H1 (cell line): ENCODE results near the gene STAG2. TPM values are rescaled to one million over a fixed set of nuclear protein-coding genes. Genes with fewer than 3 reads are reported as not detected.

ENCODE experiments used
- CTCF ChIA-PET: fragments of 300-600 bp; sonication (Branson Sonifier 250); formaldehyde crosslinking; loops from one replicate; lab custom pipeline; 2021; ENCODE audit not compliant: partially characterized antibody; lab: Charles Lee
- POLR2A ChIA-PET: fragments of 300-600 bp; sonication (Branson Sonifier 250); formaldehyde crosslinking; loops from one replicate; lab custom pipeline; 2021; ENCODE audit warnings: inconsistent platforms; ENCODE audit not compliant: partially characterized antibody; lab: Charles Lee
- DNase-seq, 2 experiments: peaks; one replicate each; pipeline versions ENCODE4 v3.0.0 to v3.0.0-alpha.2; 2010 to 2022; ENCODE audit warnings: low spot score in 2 of 2, low read depth in 1 of 2, mixed read lengths in 1 of 2
- FAIRE-seq: peaks from 2 replicates; lab custom pipeline; 2011; peaks lifted over from hg19 to GRCh38; lab: Jason Lieb, UNC
- H2AFZ ChIP-seq: 2 replicates; pipeline ENCODE4 v1.8.1; 2012; ENCODE audit warnings: low read length, inconsistent platforms
- H2AK5ac ChIP-seq: 2 replicates; pipeline ENCODE4 v1.6.1; 2013; ENCODE audit warnings: low read depth, low read length
- H2BK120ac ChIP-seq: replicated peaks from 2 replicates; pipeline ENCODE3; 2013; ENCODE audit warnings: low read depth, low read length, inconsistent platforms
- H2BK12ac ChIP-seq: 2 replicates; pipeline ENCODE4 v1.6.1; 2013; ENCODE audit warnings: low read depth, low read length
- H2BK15ac ChIP-seq: 2 replicates; pipeline ENCODE4 v1.6.1; 2013; ENCODE audit warnings: low read length
- H2BK20ac ChIP-seq: 2 replicates; pipeline ENCODE4 v1.6.1; 2013; ENCODE audit warnings: low read length
- H2BK5ac ChIP-seq: 2 replicates; pipeline ENCODE4 v1.6.1; 2013; ENCODE audit warnings: low read depth, low read length
- H3K14ac ChIP-seq: 2 replicates; pipeline ENCODE4 v1.6.1; 2013; ENCODE audit warnings: inconsistent platforms; ENCODE audit not compliant: insufficient read length
- H3K18ac ChIP-seq: 2 replicates; pipeline ENCODE4 v1.6.1; 2013; ENCODE audit warnings: low read length; ENCODE audit errors: extremely low read depth
- H3K23ac ChIP-seq: 2 replicates; pipeline ENCODE4 v1.6.1; 2013; ENCODE audit warnings: inconsistent platforms; ENCODE audit not compliant: insufficient read length
- H3K23me2 ChIP-seq: 2 replicates; pipeline ENCODE4 v1.6.1; 2013; ENCODE audit warnings: low read depth, low read length
- H3K27ac ChIP-seq: 2 replicates; pipeline ENCODE4 v1.6.1; 2011; ENCODE audit warnings: low read depth, low read length, inconsistent platforms
- H3K27me3 ChIP-seq, 4 experiments: replicated peaks in 1 of 4; 1 replicate in 1 of 4; 2 replicates in 3 of 4; pipeline versions ENCODE4 v1.6.1 to v1.8.1; 2011 to 2013; ENCODE audit warnings: low read length in 3 of 4, mild to moderate bottlenecking in 3 of 4, inconsistent platforms in 2 of 4, mixed read lengths in 2 of 4, moderate library complexity in 1 of 4; ENCODE audit not compliant: control insufficient read depth in 3 of 4, insufficient read depth in 3 of 4; ENCODE audit errors: extremely low read depth in 1 of 4
- H3K36me3 ChIP-seq, 4 experiments: 2 replicates each; pipeline versions ENCODE4 v1.6.1 to v1.8.1; 2011 to 2013; ENCODE audit warnings: mild to moderate bottlenecking in 4 of 4, low read length in 3 of 4, moderate library complexity in 2 of 4, control low read depth in 1 of 4, inconsistent platforms in 1 of 4; ENCODE audit not compliant: insufficient read depth in 4 of 4, control insufficient read depth in 2 of 4
- H3K4ac ChIP-seq: replicated peaks from 2 replicates; pipeline ENCODE3; 2013; ENCODE audit warnings: low read length, low read depth, mixed read lengths, inconsistent platforms; ENCODE audit not compliant: insufficient read length
- H3K4me1 ChIP-seq, 4 experiments: replicated peaks in 1 of 4; 1 replicate in 1 of 4; 2 replicates in 3 of 4; pipeline versions ENCODE4 v1.6.1 to v1.8.1; 2011 to 2013; ENCODE audit warnings: low read length in 3 of 4, inconsistent platforms in 2 of 4, mixed read lengths in 1 of 4; ENCODE audit not compliant: insufficient read depth in 4 of 4, control insufficient read depth in 3 of 4
- H3K4me2 ChIP-seq, 2 experiments: 2 replicates each; pipeline versions ENCODE4 v1.6.1 to v1.8.1; 2011 to 2013; ENCODE audit warnings: low read depth in 2 of 2, low read length in 2 of 2, control low read depth in 1 of 2, inconsistent platforms in 1 of 2, mild to moderate bottlenecking in 1 of 2; ENCODE audit not compliant: insufficient read depth in 1 of 2
- H3K4me3 ChIP-seq, 4 experiments: fragments of 200-600, 300-600 bp in 1 of 4; sonication (generic), shearing (Covaris generic), sonication (Bioruptor Twin) in 1 of 4; 2 replicates each; pipeline versions ENCODE4 v1.5.1 to v1.8.1; 2011 to 2016; ENCODE audit warnings: low read length in 4 of 4, low read depth in 3 of 4, control low read depth in 2 of 4, inconsistent platforms in 2 of 4, mild to moderate bottlenecking in 2 of 4, mixed read lengths in 1 of 4, moderate library complexity in 1 of 4; ENCODE audit not compliant: insufficient read depth in 2 of 4; ENCODE audit errors: extremely low read depth in 1 of 4
- H3K56ac ChIP-seq: replicated peaks from 2 replicates; pipeline ENCODE3; 2013; ENCODE audit warnings: low read depth, mild to moderate bottlenecking, mixed read lengths, low read length, inconsistent platforms; ENCODE audit not compliant: insufficient read length
- H3K79me1 ChIP-seq: 2 replicates; pipeline ENCODE4 v1.6.1; 2013; ENCODE audit warnings: low read depth, low read length, control low read depth
- H3K79me2 ChIP-seq, 2 experiments: 2 replicates each; pipeline versions ENCODE4 v1.6.1 to v1.8.1; 2012 to 2013; ENCODE audit warnings: low read length in 2 of 2, mild to moderate bottlenecking in 2 of 2, inconsistent platforms in 1 of 2; ENCODE audit not compliant: insufficient read depth in 2 of 2, control insufficient read depth in 1 of 2
- H3K9ac ChIP-seq, 4 experiments: replicated peaks in 1 of 4; 1 replicate in 1 of 4; 2 replicates in 3 of 4; pipeline versions ENCODE4 v1.6.1 to v1.8.1; 2011 to 2013; ENCODE audit warnings: low read depth in 3 of 4, low read length in 3 of 4, control low read depth in 2 of 4, mild to moderate bottlenecking in 2 of 4, moderate library complexity in 2 of 4, inconsistent platforms in 1 of 4; ENCODE audit errors: extremely low read depth in 1 of 4
- H3K9me3 ChIP-seq, 2 experiments: 2 replicates each; pipeline versions ENCODE4 v1.6.1 to v1.8.1; 2012 to 2013; ENCODE audit warnings: mild to moderate bottlenecking in 2 of 2, moderate library complexity in 2 of 2, control low read depth in 1 of 2, inconsistent platforms in 1 of 2, low read depth in 1 of 2, low read length in 1 of 2, mixed read lengths in 1 of 2; ENCODE audit not compliant: insufficient read depth in 2 of 2
- H4K20me1 ChIP-seq, 2 experiments: replicated peaks in 1 of 2; 2 replicates each; pipeline versions ENCODE3 to v1.8.1; 2011 to 2013; ENCODE audit warnings: inconsistent platforms in 2 of 2, low read length in 2 of 2, mild to moderate bottlenecking in 1 of 2; ENCODE audit not compliant: insufficient read depth in 2 of 2, control insufficient read depth in 1 of 2
- H4K5ac ChIP-seq: 2 replicates; pipeline ENCODE4 v1.6.1; 2013; ENCODE audit warnings: low read length, low read depth, mixed read lengths, inconsistent platforms; ENCODE audit not compliant: insufficient read length
- H4K8ac ChIP-seq: 2 replicates; pipeline ENCODE4 v1.8.0; 2013; ENCODE audit warnings: mild to moderate bottlenecking, moderate library complexity, low read length, inconsistent platforms; ENCODE audit not compliant: insufficient read depth; ENCODE audit errors: extremely low read depth
- H4K91ac ChIP-seq: replicated peaks from 2 replicates; pipeline ENCODE3; 2013; ENCODE audit warnings: low read length, mixed read lengths, inconsistent platforms; ENCODE audit not compliant: insufficient read length
- CREB1 ChIP-seq: IDR thresholded peaks from 2 replicates; pipeline ENCODE4 v1.6.1; 2012; ENCODE audit warnings: inconsistent platforms
- WGBS, 2 experiments: shearing (Covaris generic) in 1 of 2; methylation state at CpG; one replicate each; pipeline versions ENCODE4 v1.1.6 to v1.1.7; 2013 to 2015; ENCODE audit warnings: low lambda C conversion rate in 2 of 2, mixed read lengths in 2 of 2, inconsistent platforms in 1 of 2, low coverage in 1 of 2, missing lambda C conversion rate in 1 of 2; ENCODE audit not compliant: insufficient replicate concordance in 2 of 2, insufficient coverage in 1 of 2, insufficient read length in 1 of 2; ENCODE audit errors: extremely low coverage in 1 of 2, missing lambda C conversion rate in 1 of 2; 5-methylcytosine and 5-hydroxymethylcytosine counted together
- polyA plus RNA-seq, 7 experiments: library from polyadenylated mRNA; depleted of rRNA in 3 of 7; stranded (reverse) in 5 of 7; unstranded in 2 of 7; fragments of >200 nt in 5 of 7; fragments of 200-250 nt in 2 of 7; gene quantifications; 1 replicate in 5 of 7; 2 replicates in 1 of 7; 4 replicates in 1 of 7; pipeline versions ENCODE4 v1.2.1 to v1.2.3, GENCODE V29; 2011 to 2013; ENCODE audit warnings: missing spikeins in 2 of 7, mixed read lengths in 2 of 7
- total RNA-seq: library from RNA; stranded (reverse); fragmentation: NEBNext Ultra II Directional; extraction: Animal tissue kit (Norgen Biotek cat#: 25700); gene quantifications from 2 replicates; pipeline ENCODE4 v1.2.1, GENCODE V29; 2021

STAG2 gene
- total and polyA plus RNA-seq, 2 of the 8 experiments (the other 6 are each of a cell fraction or from before 2014, with no cell fraction given) = 20.3 to 94.9 TPM

- H3K4me2 ChIP-seq = no peak overlapping the region
- no peak for FAIRE-seq
These were observed 66.7 kb downstream of the STAG2 start for GRCh38 chrX:124028182-124028581.

More at GRCh38 chrX:124028182-124028581, 66.7 kb downstream of the STAG2 start:
- Histone ChIP-seq H4K5ac (no peak overlapping the region), H3K79me1 (no peaks in the 10 kb centered on the region), H3K23ac (no peak overlapping the region), H3K27ac (no peak overlapping the region), H3K4ac (no peak overlapping the region), H2AK5ac (no peak overlapping the region), H2BK5ac (no peak overlapping the region), H4K91ac (no peak overlapping the region), H3K27me3 (no peaks in the 10 kb centered on the region), H3K79me2 (peaks cover 0 to 7% of the 10 kb centered on the region in 2 experiments; a peak in 2 of 4 replicates), H3K18ac (no peak overlapping the region), H3K14ac (no peak overlapping the region), H3K4me3 (no peak overlapping the region), H3K56ac (no peak overlapping the region), H2AFZ (no peak overlapping the region), H3K9me3 (no peaks in the 10 kb centered on the region), H2BK12ac (no peak overlapping the region), H3K9ac (no peak overlapping the region), H3K23me2 (no peaks in the 10 kb centered on the region), H2BK20ac (no peak overlapping the region), H3K4me1 (no peaks in the 10 kb centered on the region)
- no peak for DNase-seq
- 91% methylated on average over 3 of the region's 3 CpGs; no CpG with 5 or more reads in 1 of the 2 experiments for WGBS, 2 experiments
- ChIA-PET POLR2A (no interaction called here), CTCF (no interaction called here)
- no peak for TF ChIP-seq CREB1
- TF ChIP-seq, all 59 proteins: peak for 0
- H3K36me3 ChIP-seq = peaks cover 0 to 57% (median 1%) of the 10 kb centered on the region in 4 experiments; a peak in 1 of 8 replicates
- no peak overlapping the region for H4K8ac ChIP-seq
- H2BK15ac ChIP-seq = no peak overlapping the region
- no peak overlapping the region for H2BK120ac ChIP-seq
- H4K20me1 ChIP-seq = no peaks in the 10 kb centered on the region
